Measurements from ENCODE around the gene DCLK2.

- TF ChIP-seq, protein P1, sequence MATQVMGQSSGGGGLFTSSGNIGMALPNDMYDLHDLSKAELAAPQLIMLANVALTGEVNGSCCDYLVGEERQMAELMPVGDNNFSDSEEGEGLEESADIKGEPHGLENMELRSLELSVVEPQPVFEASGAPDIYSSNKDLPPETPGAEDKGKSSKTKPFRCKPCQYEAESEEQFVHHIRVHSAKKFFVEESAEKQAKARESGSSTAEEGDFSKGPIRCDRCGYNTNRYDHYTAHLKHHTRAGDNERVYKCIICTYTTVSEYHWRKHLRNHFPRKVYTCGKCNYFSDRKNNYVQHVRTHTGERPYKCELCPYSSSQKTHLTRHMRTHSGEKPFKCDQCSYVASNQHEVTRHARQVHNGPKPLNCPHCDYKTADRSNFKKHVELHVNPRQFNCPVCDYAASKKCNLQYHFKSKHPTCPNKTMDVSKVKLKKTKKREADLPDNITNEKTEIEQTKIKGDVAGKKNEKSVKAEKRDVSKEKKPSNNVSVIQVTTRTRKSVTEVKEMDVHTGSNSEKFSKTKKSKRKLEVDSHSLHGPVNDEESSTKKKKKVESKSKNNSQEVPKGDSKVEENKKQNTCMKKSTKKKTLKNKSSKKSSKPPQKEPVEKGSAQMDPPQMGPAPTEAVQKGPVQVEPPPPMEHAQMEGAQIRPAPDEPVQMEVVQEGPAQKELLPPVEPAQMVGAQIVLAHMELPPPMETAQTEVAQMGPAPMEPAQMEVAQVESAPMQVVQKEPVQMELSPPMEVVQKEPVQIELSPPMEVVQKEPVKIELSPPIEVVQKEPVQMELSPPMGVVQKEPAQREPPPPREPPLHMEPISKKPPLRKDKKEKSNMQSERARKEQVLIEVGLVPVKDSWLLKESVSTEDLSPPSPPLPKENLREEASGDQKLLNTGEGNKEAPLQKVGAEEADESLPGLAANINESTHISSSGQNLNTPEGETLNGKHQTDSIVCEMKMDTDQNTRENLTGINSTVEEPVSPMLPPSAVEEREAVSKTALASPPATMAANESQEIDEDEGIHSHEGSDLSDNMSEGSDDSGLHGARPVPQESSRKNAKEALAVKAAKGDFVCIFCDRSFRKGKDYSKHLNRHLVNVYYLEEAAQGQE (IDR thresholded peaks at IDR 0.05; ENCODE audit: borderline replicate concordance in 1 of 2, low read depth in 1 of 2, low read length in 2 of 2) = no peak
- no peak for TF ChIP-seq RAD21 (CRISPR knock-in tag; IDR thresholded peaks at IDR 0.05)
- TF ChIP-seq, protein P2, sequence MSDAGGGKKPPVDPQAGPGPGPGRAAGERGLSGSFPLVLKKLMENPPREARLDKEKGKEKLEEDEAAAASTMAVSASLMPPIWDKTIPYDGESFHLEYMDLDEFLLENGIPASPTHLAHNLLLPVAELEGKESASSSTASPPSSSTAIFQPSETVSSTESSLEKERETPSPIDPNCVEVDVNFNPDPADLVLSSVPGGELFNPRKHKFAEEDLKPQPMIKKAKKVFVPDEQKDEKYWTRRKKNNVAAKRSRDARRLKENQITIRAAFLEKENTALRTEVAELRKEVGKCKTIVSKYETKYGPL (CRISPR knock-in tag; IDR thresholded peaks at IDR 0.05) = no peak
- TF ChIP-seq LBX2 (CRISPR knock-in tag; IDR thresholded peaks at IDR 0.05; ENCODE audit: borderline replicate concordance) = no peak
- TF ChIP-seq ZNF703 (CRISPR knock-in tag; IDR thresholded peaks at IDR 0.05; ENCODE audit: borderline replicate concordance) = no peak
- no peak for TF ChIP-seq BHLHE40 (IDR thresholded peaks at IDR 0.05; ENCODE audit: low read length)
- no peak for TF ChIP-seq CEBPB (IDR thresholded peaks at IDR 0.05; ENCODE audit: borderline replicate concordance, low read depth, low read length)
- TF ChIP-seq, protein P3, sequence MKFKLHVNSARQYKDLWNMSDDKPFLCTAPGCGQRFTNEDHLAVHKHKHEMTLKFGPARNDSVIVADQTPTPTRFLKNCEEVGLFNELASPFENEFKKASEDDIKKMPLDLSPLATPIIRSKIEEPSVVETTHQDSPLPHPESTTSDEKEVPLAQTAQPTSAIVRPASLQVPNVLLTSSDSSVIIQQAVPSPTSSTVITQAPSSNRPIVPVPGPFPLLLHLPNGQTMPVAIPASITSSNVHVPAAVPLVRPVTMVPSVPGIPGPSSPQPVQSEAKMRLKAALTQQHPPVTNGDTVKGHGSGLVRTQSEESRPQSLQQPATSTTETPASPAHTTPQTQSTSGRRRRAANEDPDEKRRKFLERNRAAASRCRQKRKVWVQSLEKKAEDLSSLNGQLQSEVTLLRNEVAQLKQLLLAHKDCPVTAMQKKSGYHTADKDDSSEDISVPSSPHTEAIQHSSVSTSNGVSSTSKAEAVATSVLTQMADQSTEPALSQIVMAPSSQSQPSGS (CRISPR knock-in tag; IDR thresholded peaks at IDR 0.05) = no peak
- TF ChIP-seq ADNP (CRISPR knock-in tag; IDR thresholded peaks at IDR 0.05) = no peak
- TF ChIP-seq TCF7L2 (IDR thresholded peaks at IDR 0.05; ENCODE audit: low read depth, low read length) = no peak
Observed at GRCh38 chr4:150250293-150250997, 172.2 kb downstream of the DCLK2 start.
